H1 (cell line): ENCODE data around the gene ROBO2. TPM values are rescaled to one million over a fixed set of nuclear protein-coding genes. Genes with fewer than 3 reads are reported as not detected.

Experiments
- KDM4A ChIP-seq: IDR thresholded peaks from one replicate; pipeline ENCODE4 v1.7.1; 2012; ENCODE audit warnings: low read depth, mild to moderate bottlenecking, moderate library complexity, low read length, inconsistent platforms; ENCODE audit not compliant: severe bottlenecking
- polyA plus RNA-seq, 7 experiments: library from polyadenylated mRNA; depleted of rRNA in 3 of 7; stranded (reverse) in 5 of 7; unstranded in 2 of 7; fragments of >200 nt in 5 of 7; fragments of 200-250 nt in 2 of 7; gene quantifications; 1 replicate in 5 of 7; 2 replicates in 1 of 7; 4 replicates in 1 of 7; pipeline versions ENCODE4 v1.2.1 to v1.2.3, GENCODE V29; 2011 to 2013; ENCODE audit warnings: missing spikeins in 2 of 7, mixed read lengths in 2 of 7
- total RNA-seq: library from RNA; stranded (reverse); fragmentation: NEBNext Ultra II Directional; extraction: Animal tissue kit (Norgen Biotek cat#: 25700); gene quantifications from 2 replicates; pipeline ENCODE4 v1.2.1, GENCODE V29; 2021

The ROBO2 gene
- total and polyA plus RNA-seq, 2 of the 8 experiments (the other 6 are each of a cell fraction or from before 2014, with no cell fraction given), result 1.5 to 2.9 TPM

DNA sequence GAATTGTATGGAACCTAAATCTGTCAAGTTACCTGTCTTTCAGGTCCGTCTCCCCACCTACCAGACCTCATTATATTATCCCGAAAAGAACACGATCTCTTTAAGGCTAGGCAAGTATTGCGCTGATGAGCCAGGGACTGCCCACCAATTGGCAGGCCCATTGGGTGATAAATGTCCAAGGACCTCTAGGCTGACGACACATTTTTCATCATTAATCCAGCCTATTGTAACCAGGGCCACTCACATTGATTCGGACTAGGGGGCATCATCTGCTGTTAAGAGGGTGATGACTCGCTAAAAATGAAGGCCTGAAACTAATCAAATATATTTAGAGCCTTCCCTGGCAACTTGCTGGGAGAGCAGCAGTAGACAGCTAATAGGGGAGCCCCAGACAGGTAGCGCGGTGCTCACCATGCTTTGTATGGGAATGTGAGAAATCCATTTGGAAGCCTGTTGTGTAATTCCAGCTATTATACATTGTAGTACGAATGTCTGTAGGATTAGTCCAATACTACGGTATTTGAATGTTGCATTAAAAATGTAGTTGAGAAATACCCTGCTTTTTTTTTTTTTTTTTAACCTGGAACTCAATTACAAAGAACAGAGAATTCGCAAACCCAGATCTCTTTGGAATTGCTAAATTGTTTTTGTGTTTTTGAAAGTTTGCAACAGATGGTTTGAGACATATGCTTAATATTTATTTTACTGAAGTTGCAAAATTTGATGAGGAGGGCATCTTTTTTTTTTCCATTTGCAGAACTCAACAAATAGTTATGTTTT is 156.1 kb downstream of the ROBO2 start (continued):
- no peak for TF ChIP-seq KDM4A
